Dedifferentiated amniotic fluid mesenchymal stem cell (primary cell): ENCODE measurements around the gene CCDC102A.
A peak's percentile ranks its signal among the peaks of the same experiment; 100 is the strongest.

Source experiments
- DNase-seq: peaks from one replicate; pipeline ENCODE4 v3.0.0-alpha.2; 2016; ENCODE audit errors: extremely low spot score

CCDC102A gene

DNA sequence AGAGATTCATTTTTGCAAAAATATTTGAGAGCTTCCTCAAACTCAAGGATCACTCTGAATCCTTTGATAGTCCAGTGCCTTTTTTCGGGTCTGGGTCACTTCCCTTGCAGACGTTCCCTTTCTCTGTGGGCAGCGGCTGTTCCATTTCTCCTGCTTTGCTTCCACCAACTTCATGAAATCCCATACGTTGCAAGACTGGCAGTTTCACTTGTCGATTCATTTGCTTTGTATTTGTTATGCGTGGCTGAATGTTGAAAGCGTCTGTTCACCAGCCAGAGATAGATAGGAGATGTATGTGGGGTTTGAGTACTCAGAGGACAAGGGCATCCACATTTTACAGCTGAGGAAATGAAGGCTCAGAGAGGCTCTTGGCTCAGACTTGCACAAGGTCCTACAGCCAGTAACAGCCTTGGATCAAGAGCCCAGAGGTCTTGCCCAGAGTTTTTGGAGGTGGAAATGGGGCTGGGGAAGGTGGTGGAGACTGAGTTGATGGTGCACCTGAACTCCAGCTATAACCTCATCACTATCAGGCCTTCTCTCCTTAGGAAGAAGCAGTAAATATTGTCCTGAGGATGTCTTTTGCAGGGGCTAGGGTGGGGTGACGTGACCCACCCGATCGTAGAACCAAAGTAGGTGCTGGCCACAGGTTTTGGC, 1.3 kb upstream of the CCDC102A start:
- no peak for DNase-seq

DNA sequence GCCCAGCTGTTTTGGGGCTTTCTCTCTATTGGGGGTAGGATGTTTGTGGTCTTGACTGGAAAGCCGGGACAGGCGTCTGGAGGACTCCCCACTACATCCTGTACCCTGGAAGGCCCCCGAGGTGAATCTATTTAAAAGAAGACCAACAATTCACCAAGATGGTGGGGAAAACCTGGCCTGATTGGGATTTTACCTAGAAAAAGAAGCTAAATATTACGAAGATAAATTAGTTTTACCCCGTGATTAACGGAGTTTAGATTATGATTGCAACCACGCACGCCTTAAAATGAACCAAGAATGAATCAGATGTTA, 779 bp upstream of the CCDC102A start:
- DNase-seq = no peak

- peak; percentile 76 for DNase-seq
These were observed 578 bp downstream of the CCDC102A start for GRCh38 chr16:57535680-57536305.

GRCh38 chr16:57534881-57535658, 1.3 kb downstream of the CCDC102A start:
- DNase-seq = no peak

GRCh38 chr16:57534337-57534880, 2.0 kb downstream of the CCDC102A start:
- no peak for DNase-seq

DNA sequence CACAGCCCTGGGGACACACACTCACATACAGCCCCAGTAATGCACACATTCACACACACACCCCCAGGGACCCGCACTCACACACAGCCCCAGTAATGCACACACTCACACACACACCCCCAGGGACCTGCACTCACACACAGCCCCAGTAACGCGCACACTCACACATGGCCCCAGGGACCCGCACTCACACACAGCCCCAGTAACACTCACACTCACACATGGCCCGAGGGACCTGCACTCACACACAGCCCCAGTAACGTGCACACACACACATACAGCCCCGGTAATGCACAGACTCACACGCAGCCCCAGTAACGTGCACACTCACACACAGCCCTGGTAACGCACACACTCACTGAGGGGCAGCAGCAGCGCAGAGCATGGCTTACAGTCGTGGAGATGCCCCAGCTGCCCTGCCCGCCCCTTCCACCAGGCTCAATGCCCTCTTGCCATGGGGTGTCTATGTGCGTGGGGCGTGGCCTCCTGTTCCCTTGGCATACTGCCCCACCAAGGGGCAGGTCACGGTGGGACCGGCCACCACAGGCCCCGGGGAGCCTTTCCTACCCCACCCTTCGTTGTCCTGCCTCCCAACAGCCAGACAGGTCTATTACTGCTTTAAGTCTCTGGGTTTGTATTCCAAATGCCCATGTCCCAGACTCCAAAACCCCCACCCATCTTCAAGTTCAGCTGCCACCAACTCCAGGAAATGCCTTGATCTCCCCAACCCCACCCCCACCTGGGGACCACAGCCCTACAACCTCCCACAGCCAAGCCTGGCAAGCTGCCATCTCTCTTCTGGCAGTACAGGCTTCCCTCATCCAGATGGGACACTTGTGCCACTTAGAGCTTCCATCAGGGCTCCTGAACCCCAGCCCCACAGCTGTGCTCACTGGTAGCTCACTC, 2.7 kb downstream of the CCDC102A start:
- DNase-seq = no peak

DNA sequence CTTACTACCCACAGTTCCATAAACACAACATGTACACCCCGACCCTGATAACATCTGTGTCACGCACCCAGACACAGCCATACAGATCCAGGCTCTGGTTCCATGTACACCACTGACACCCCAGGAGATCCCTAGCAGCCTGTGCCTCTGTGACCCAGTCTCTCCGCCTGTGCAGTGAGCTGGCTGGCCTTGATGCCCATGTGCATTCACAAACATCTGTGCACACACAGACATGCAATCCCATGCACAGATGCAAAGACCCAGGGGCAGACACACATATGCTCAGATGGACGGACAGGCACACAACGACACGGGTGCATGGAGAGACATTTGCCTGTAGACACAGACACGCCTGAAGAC, 4.1 kb downstream of the CCDC102A start:
- DNase-seq = no peak

- no peak for DNase-seq
These were observed 4.6 kb downstream of the CCDC102A start for GRCh38 chr16:57531635-57532265.

DNA sequence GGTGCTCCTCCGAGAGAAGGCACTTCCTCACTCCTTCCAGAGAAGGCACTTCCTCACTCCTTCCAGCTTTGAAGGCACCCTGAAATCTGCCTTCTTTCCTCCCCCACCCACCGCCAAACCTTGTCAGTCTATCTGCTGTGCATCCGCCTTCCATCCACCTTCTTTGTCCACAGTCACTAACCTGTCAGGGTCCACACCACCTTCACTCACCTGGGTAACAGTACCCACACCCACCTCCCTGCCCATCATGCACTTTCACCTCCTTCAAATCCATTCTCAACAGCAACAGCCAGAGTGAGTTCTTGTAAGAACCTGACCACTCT, 5.2 kb downstream of the CCDC102A start:
- no peak for DNase-seq

GRCh38 chr16:57530522-57531252, 5.7 kb downstream of the CCDC102A start:
- no peak for DNase-seq

- no peak for DNase-seq
These were observed 6.3 kb downstream of the CCDC102A start for GRCh38 chr16:57530104-57530521.

GRCh38 chr16:57529391-57530103, 6.8 kb downstream of the CCDC102A start:
- no peak for DNase-seq

DNA sequence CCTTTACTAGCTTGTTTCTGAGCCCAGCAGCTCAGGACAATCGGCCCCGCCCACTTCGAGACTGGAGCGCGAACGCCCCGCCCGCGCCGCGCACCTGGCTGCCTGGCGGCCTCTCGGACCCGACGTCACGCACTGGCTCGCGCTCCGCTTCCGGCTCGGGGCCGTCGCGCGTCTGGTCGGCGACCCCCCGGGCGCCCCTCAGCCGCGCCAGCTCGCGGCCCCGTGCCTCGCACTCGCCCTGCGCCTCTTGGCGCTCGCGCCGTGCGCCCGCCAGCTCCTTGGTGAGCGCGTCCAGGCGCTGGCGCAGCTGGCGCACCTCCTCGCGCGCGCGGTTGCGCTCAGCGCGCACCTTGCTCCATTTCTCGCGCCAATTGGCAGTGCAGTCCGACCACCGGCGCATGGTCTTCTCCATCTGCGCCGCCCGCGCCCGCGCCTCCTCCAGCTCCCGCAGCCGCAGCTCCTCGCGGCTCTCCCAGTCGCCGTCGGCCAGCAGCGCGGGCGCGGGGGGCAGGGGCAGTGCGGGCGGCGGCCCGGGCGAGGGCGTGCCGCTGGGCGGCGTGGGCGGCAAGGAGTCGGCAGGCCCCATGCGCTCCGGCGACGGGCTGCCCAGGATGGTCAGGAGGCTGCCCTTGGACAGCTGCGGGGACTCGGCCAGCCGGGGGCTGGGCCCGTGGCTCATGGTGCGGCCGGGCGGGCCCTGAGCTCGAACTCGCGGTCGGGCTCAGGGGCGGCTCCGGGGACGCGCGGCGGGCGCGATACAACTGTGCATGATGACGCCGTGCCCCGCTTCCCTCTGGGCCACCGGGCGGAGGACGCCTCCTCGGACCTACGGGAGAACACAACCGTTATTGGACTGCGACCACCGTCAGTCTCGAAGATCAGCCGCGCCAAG, 7.6 kb downstream of the CCDC102A start:
- DNase-seq = no peak

GRCh38 chr16:57527610-57528360, 8.6 kb downstream of the CCDC102A start:
- DNase-seq = no peak

DNA sequence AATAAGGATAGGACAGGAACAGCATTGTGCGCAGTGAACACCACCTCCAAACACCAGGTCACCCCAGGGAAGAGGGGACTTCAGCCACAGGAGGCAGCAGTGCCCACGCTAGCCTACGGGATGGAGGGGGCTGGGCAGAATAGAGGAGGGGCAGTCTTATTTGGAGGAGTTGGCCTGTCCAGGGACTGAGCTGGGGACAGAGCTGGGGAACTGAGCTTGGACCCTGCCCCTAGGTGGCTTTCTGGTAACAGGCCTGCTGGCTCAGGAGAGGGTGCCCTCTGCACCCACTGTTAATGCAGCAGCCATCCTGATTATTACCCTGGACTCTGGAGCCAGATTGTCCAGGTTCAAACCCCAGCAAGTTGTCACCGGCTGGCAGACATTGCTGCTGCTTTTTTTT, 9.3 kb downstream of the CCDC102A start:
- no peak for DNase-seq

DNA sequence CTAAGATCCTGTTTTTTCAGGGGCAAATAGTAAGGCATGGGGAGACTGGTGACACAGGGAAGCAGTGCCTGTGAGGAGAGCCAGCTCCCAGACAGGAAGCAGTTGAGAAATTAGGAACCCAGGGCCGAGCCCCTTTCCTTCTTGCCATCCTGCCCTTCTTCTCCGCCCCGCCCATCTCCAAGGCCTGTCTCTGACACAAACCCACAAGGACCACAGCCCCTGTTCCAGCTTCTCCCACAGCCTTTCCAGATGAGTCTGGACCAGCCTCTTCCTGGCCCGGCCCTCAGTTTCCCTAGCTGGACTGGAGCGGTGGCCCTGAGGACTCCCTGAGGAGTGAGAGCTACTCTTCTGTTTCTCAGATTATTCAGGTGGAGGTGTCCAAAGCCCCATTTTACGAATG, 9.9 kb downstream of the CCDC102A start:
- DNase-seq = no peak

DNA sequence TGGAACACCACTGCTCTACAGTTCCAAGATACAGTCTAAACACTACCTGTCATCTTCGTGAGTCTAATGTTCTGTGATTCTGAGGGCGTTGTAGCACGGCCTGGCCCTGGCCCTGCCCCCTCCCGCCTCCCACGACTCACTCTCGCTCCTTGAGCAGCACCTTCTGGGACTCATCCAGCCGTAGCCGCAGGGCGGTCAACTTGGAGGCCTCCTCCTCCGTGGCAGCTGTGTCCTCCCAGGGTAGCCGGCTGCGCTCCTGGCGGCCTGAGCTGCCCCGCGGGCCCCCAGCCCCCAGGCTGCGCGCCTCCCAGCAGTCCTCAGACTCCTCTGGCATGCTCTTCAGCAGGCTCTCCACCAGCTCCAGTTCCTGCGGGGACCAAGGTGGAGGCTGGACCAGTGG, 10.6 kb downstream of the CCDC102A start:
- no peak for DNase-seq

- DNase-seq = no peak
These were observed 13.4 kb downstream of the CCDC102A start for GRCh38 chr16:57522960-57523359.
